ENCODE results near the gene CHD5. TPM values are rescaled to one million over a fixed set of nuclear protein-coding genes. Genes with fewer than 3 reads are reported as not detected.
"Not testable (repeated sequence)": the region's sequence is repeated elsewhere in the genome, so short reads cannot be mapped to it uniquely, and the experiment has no call there.

The CHD5 gene
- total RNA-seq, 4 donors from 2014 or later: 0.04 to 0.36 (median 0.13) TPM; not detected in 1

- no peaks in the 10 kb centered on the region for H3K27me3 ChIP-seq
- 59% methylated on average over 8 of the region's 9 CpGs for WGBS
- no peak for DNase-seq (ENCODE audit: low spot score in 2 of 2)
- no peaks in the 10 kb centered on the region for H3K9me3 ChIP-seq
- H3K27ac ChIP-seq: no peak overlapping the region
- no peak overlapping the region for H3K4me3 ChIP-seq
- peaks cover 3% of the 10 kb centered on the region for H3K36me3 ChIP-seq
- H3K4me1 ChIP-seq: no peaks in the 10 kb centered on the region
- TF ChIP-seq POLR2A (IDR thresholded peaks at IDR 0.05) (no peak), EP300 (IDR thresholded peaks at IDR 0.05) (no peak), CTCF (IDR thresholded peaks at IDR 0.05) (no peak), POLR2AphosphoS5 (IDR thresholded peaks at IDR 0.05) (no peak)
These were observed 111.2 kb downstream of the CHD5 start for GRCh38 chr1:6068932-6069331.

- Histone ChIP-seq H3K27ac (no peak overlapping the region), H3K4me3 (no peak overlapping the region), H3K36me3 (no peaks in the 10 kb centered on the region), H3K27me3 (no peaks in the 10 kb centered on the region), H3K4me1 (no peaks in the 10 kb centered on the region), H3K9me3 (no peaks in the 10 kb centered on the region)
- 63% methylated on average over 4 of the region's 5 CpGs for WGBS
- DNase-seq (ENCODE audit: low spot score in 2 of 2): no peak
- TF ChIP-seq POLR2A (IDR thresholded peaks at IDR 0.05): no peak
- TF ChIP-seq POLR2AphosphoS5 (IDR thresholded peaks at IDR 0.05): no peak
- TF ChIP-seq CTCF (IDR thresholded peaks at IDR 0.05): no peak
- TF ChIP-seq EP300 (IDR thresholded peaks at IDR 0.05): no peak
These were observed 112.0 kb downstream of the CHD5 start for GRCh38 chr1:6068073-6068472.

GRCh38 chr1:6066680-6067079 is 113.4 kb downstream of the CHD5 start:
- TF ChIP-seq CTCF (IDR thresholded peaks at IDR 0.05) (no peak), POLR2AphosphoS5 (IDR thresholded peaks at IDR 0.05) (no peak), POLR2A (IDR thresholded peaks at IDR 0.05) (no peak), EP300 (IDR thresholded peaks at IDR 0.05) (no peak)
- Histone ChIP-seq H3K27me3 (no peaks in the 10 kb centered on the region), H3K4me3 (no peak overlapping the region), H3K9me3 (no peaks in the 10 kb centered on the region), H3K4me1 (no peaks in the 10 kb centered on the region), H3K36me3 (no peaks in the 10 kb centered on the region), H3K27ac (no peak overlapping the region)
- DNase-seq (ENCODE audit: low spot score in 2 of 2): no peak
- WGBS: 86% methylated on average over 5 of the region's 8 CpGs

- no peak for TF ChIP-seq CTCF (IDR thresholded peaks at IDR 0.05)
- TF ChIP-seq POLR2A (IDR thresholded peaks at IDR 0.05): no peak
- TF ChIP-seq POLR2AphosphoS5 (IDR thresholded peaks at IDR 0.05): no peak
- no peak for TF ChIP-seq EP300 (IDR thresholded peaks at IDR 0.05)
- 93% methylated on average over 11 of the region's 28 CpGs for WGBS
- no peak for DNase-seq (ENCODE audit: low spot score in 2 of 2)
These were observed 114.8 kb downstream of the CHD5 start for GRCh38 chr1:6065093-6065858.

GRCh38 chr1:6063532-6064053 is 116.5 kb downstream of the CHD5 start:
- H3K4me3 ChIP-seq; H3K9me3 ChIP-seq; H3K27me3 ChIP-seq; H3K4me1 ChIP-seq; DNase-seq (ENCODE audit: low spot score in 2 of 2); H3K27ac ChIP-seq; H3K36me3 ChIP-seq: not testable (repeated sequence)
- WGBS: 82% methylated on average over 7 of the region's 7 CpGs

More at GRCh38 chr1:6065093-6065858, 114.8 kb downstream of the CHD5 start:
- no peak overlapping the region for H3K4me3 ChIP-seq
- no peaks in the 10 kb centered on the region for H3K36me3 ChIP-seq
- no peak overlapping the region for H3K27ac ChIP-seq
- no peaks in the 10 kb centered on the region for H3K27me3 ChIP-seq
- no peaks in the 10 kb centered on the region for H3K4me1 ChIP-seq
- H3K9me3 ChIP-seq: no peaks in the 10 kb centered on the region
